B cell (primary cell): ENCODE data around the gene RPRD1A. TPM values are rescaled to one million over a fixed set of nuclear protein-coding genes. Genes with fewer than 3 reads are reported as not detected.
A peak's percentile ranks its signal among the peaks of the same experiment; 100 is the strongest.

Source experiments
- ATAC-seq: fragments of 200-7000 bp; cut with Tn5 transposase; one replicate; pipeline ENCODE4 v1.10.0; 2021; ENCODE audit warnings: low read depth, mild to moderate bottlenecking, moderate number of reproducible peaks, moderate library complexity
- CTCF ChIA-PET: fragments of 350-600 bp; sonication (Branson Sonifier 250); formaldehyde crosslinking; loops from one replicate; lab custom pipeline; 2021; ENCODE audit warnings: antibody characterized with exemption, inconsistent platforms; lab: Charles Lee
- POLR2A ChIA-PET: fragments of 350-600 bp; sonication (Branson Sonifier 250); formaldehyde crosslinking; loops from one replicate; lab custom pipeline; 2021; ENCODE audit warnings: antibody characterized with exemption; lab: Charles Lee
- DNase-seq: peaks from one replicate; pipeline ENCODE4 v3.0.0; 2013
- H2AFZ ChIP-seq: 2 replicates; pipeline ENCODE4 v1.6.1; 2012; ENCODE audit warnings: mild to moderate bottlenecking, low read depth, low read length; ENCODE audit not compliant: insufficient read depth, poor library complexity, severe bottlenecking
- H3K27ac ChIP-seq, 2 donors: 1 replicate in 1 of 2; 2 replicates in 1 of 2; pipeline ENCODE4 v1.5.1; 2012 to 2013; ENCODE audit warnings: low read length in 2 of 2, mild to moderate bottlenecking in 2 of 2, moderate library complexity in 1 of 2
- H3K27me3 ChIP-seq, 4 experiments: fragments of 200-600 bp in 1 of 4; sonication (generic) in 1 of 4; replicated peaks in 1 of 4; 1 replicate in 2 of 4; 2 replicates in 2 of 4; pipeline versions ENCODE4 v1.6.1 to v1.7.0; 2013 to 2016; ENCODE audit warnings: low read length in 3 of 4, mild to moderate bottlenecking in 2 of 4, mixed read lengths in 1 of 4, moderate library complexity in 1 of 4; ENCODE audit not compliant: insufficient read depth in 4 of 4, control insufficient read depth in 3 of 4; ENCODE audit errors: control extremely low read depth in 1 of 4
- H3K36me3 ChIP-seq, 2 experiments: replicated peaks in 1 of 2; 1 replicate in 1 of 2; 2 replicates in 1 of 2; pipeline versions ENCODE4 v1.6.1 to v1.7.1; 2013; ENCODE audit warnings: low read length in 1 of 2; ENCODE audit not compliant: insufficient read depth in 2 of 2, control insufficient read depth in 1 of 2; ENCODE audit errors: control extremely low read depth in 1 of 2, extremely low read depth in 1 of 2
- H3K4me1 ChIP-seq, 2 donors: fragments of 200-600 bp in 1 of 2; sonication (generic) in 1 of 2; 1 replicate in 1 of 2; 2 replicates in 1 of 2; pipeline versions ENCODE4 v1.5.1 to v1.6.1; 2013 to 2017; ENCODE audit warnings: low read length in 2 of 2; ENCODE audit not compliant: control insufficient read depth in 2 of 2, insufficient read depth in 2 of 2
- H3K4me2 ChIP-seq: replicated peaks from 2 replicates; pipeline ENCODE3; 2012; ENCODE audit warnings: mild to moderate bottlenecking, low read depth, low read length; ENCODE audit not compliant: poor library complexity, severe bottlenecking
- H3K4me3 ChIP-seq, 5 experiments: fragments of 200-600 bp in 1 of 5; sonication (generic) in 1 of 5; 1 replicate in 3 of 5; 2 replicates in 2 of 5; pipeline versions ENCODE4 v1.5.1 to v1.7.0; 2011 to 2016; ENCODE audit warnings: low read length in 4 of 5, mild to moderate bottlenecking in 4 of 5, low read depth in 2 of 5, control low read depth in 1 of 5, moderate library complexity in 1 of 5; ENCODE audit not compliant: insufficient read depth in 1 of 5; ENCODE audit errors: control extremely low read depth in 1 of 5, extremely low read depth in 1 of 5
- H3K79me2 ChIP-seq: fragments of 200-600 bp; sonication (generic); one replicate; pipeline ENCODE4 v1.6.0; 2016; ENCODE audit warnings: low read length; ENCODE audit not compliant: control insufficient read depth, insufficient read depth
- H3K9ac ChIP-seq: fragments of 200-600 bp; sonication (generic); 2 replicates; pipeline ENCODE4 v1.6.1; 2017; ENCODE audit warnings: mild to moderate bottlenecking, low read length, moderate library complexity
- H3K9me3 ChIP-seq, 3 donors: one replicate each; pipeline versions ENCODE4 v1.6.1 to v1.7.1; 2013; ENCODE audit warnings: low read length in 2 of 3; ENCODE audit not compliant: control insufficient read depth in 2 of 3, insufficient read depth in 1 of 3; ENCODE audit errors: control extremely low read depth in 1 of 3
- H4K20me1 ChIP-seq: 2 replicates; pipeline ENCODE4 v1.6.0; 2012; ENCODE audit warnings: mild to moderate bottlenecking, low read length; ENCODE audit not compliant: insufficient read depth, control insufficient read depth, poor library complexity, severe bottlenecking
- H3K27ac Mint-ChIP-seq: one replicate; pipeline ENCODE4 v1.8.0; 2021; ENCODE audit warnings: mixed read lengths
- H3K27me3 Mint-ChIP-seq: one replicate; pipeline ENCODE4 v1.8.0; 2021; ENCODE audit warnings: mixed read lengths
- H3K4me1 Mint-ChIP-seq: one replicate; pipeline ENCODE4 v1.8.0; 2021; ENCODE audit warnings: mixed read lengths
- H3K4me3 Mint-ChIP-seq: one replicate; pipeline ENCODE4 v1.8.0; 2021; ENCODE audit warnings: mixed read lengths
- H3K9me3 Mint-ChIP-seq: one replicate; pipeline ENCODE4 v1.8.0; 2022; ENCODE audit warnings: mixed read lengths; ENCODE audit not compliant: insufficient read depth
- CTCF ChIP-seq: fragments of 200-600 bp; IDR thresholded peaks from one replicate; pipeline ENCODE4 v1.8.0; 2022; ENCODE audit warnings: antibody characterized with exemption, mild to moderate bottlenecking
- EZH2 ChIP-seq: IDR thresholded peaks from 2 replicates; pipeline ENCODE4 v1.6.1; 2012; ENCODE audit warnings: borderline replicate concordance, low read depth, mild to moderate bottlenecking, moderate library complexity, low read length; ENCODE audit not compliant: insufficient read depth, poor library complexity, severe bottlenecking
- WGBS: methylation state at CpG from one replicate; pipeline ENCODE4 v1.1.5; 2013; ENCODE audit warnings: missing lambda C conversion rate; ENCODE audit not compliant: insufficient coverage; 5-methylcytosine and 5-hydroxymethylcytosine counted together
- intact Hi-C: fragments of 100-400 bp; cut with micrococcal nuclease; formaldehyde crosslinking; loops from one replicate; pipeline ENCODE4 v1.10.0; 2022
- polyA plus RNA-seq: library from polyadenylated mRNA; depleted of rRNA; stranded (reverse); fragments of >200 nt; gene quantifications from 2 replicates; pipeline ENCODE4 v1.2.3, GENCODE V29; 2012
- total RNA-seq, 2 donors: library from RNA; stranded (reverse); fragments of 120-200 nt in 1 of 2; gene quantifications; 1 replicate in 1 of 2; 2 replicates in 1 of 2; pipeline versions ENCODE4 v1.2.3 to v1.2.4, GENCODE V29; 2013 to 2022

RPRD1A gene
- total and polyA plus RNA-seq, 2 donors (not counting 1 experiment from before 2014, with no cell fraction given), result 27.6 to 62.6 TPM

GRCh38 chr18:35949903-35950627 is 117.3 kb downstream of the RPRD1A start:
- Mint-ChIP-seq H3K4me1 (peaks cover 10% of the 10 kb centered on the region), H3K4me3 (peak overlapping the region; percentile 81), H3K27ac (no peak overlapping the region), H3K27me3 (peaks cover 32% of the 10 kb centered on the region), H3K9me3 (no peaks in the 10 kb centered on the region)
- no peaks in the 10 kb centered on the region for H4K20me1 ChIP-seq
- DNase-seq, result peak; percentile 77
- intact Hi-C loops, result loop anchor here (1.0 to 2.0 kb wide), 6 partner anchors 23 to 564 kb away; partner anchors contain the start of gene RMP24
- H3K79me2 ChIP-seq, result no peaks in the 10 kb centered on the region
- 18% methylated on average over 49 of the region's 54 CpGs for WGBS
- H3K4me2 ChIP-seq, result peak overlapping the region; percentile 84
- H3K9me3 ChIP-seq, result peaks cover 0 to 4% (median 0%) of the 10 kb centered on the region in 3 donors
- H3K9ac ChIP-seq, result peak overlapping the region; percentile 56
- H3K4me1 ChIP-seq, result peaks cover 7 to 8% of the 10 kb centered on the region in 2 donors
- peak overlapping the region; percentile 11 to 56 (median 49) for H3K4me3 ChIP-seq
- CTCF ChIA-PET, result interaction anchor here (0.6 to 6.3 kb wide), 10 partner anchors 9 to 543 kb away, joined by 3 to 106 read pairs (median 5); no protein-coding TSS in a partner anchor
- TF ChIP-seq CTCF, result peak; percentile 99
- no peak for TF ChIP-seq EZH2
- H3K27ac ChIP-seq, result no peak overlapping the region
- H2AFZ ChIP-seq, result peak overlapping the region; percentile 88
- H3K27me3 ChIP-seq, result peaks cover 0 to 10% (median 7%) of the 10 kb centered on the region in 4 experiments
- no peaks in the 10 kb centered on the region for H3K36me3 ChIP-seq
- POLR2A ChIA-PET, result interaction anchor here (0.6 kb wide), 1 partner anchor 22 kb away, joined by 4 read pairs; no protein-coding TSS in a partner anchor
- peak; percentile 86 for ATAC-seq

- H3K4me3 Mint-ChIP-seq, result peak overlapping the region; percentile 74
- peaks cover 0 to 4% (median 0%) of the 10 kb centered on the region in 3 donors for H3K9me3 ChIP-seq
- peaks cover 7 to 8% of the 10 kb centered on the region in 2 donors for H3K4me1 ChIP-seq
- H3K27me3 ChIP-seq, result peaks cover 0 to 15% (median 7%) of the 10 kb centered on the region in 4 experiments
- H3K36me3 ChIP-seq, result no peaks in the 10 kb centered on the region
- intact Hi-C loops, result no loop called here
- no peaks in the 10 kb centered on the region for H3K79me2 ChIP-seq
- POLR2A ChIA-PET, result no interaction called here
- H4K20me1 ChIP-seq, result no peaks in the 10 kb centered on the region
- no peak overlapping the region for H3K27ac Mint-ChIP-seq
- H3K4me1 Mint-ChIP-seq, result peaks cover 10% of the 10 kb centered on the region
- DNase-seq, result no peak
- no peaks in the 10 kb centered on the region for H3K9me3 Mint-ChIP-seq
- no peak for ATAC-seq
- peaks cover 30% of the 10 kb centered on the region for H3K27me3 Mint-ChIP-seq
- CTCF ChIA-PET, result interaction anchor here (1.5 to 6.3 kb wide), 2 partner anchors 192 to 542 kb away, joined by 5 to 106 read pairs; no protein-coding TSS in a partner anchor
- TF ChIP-seq CTCF (no peak), EZH2 (no peak)
- H3K9ac ChIP-seq, result no peak overlapping the region
- H2AFZ ChIP-seq, result no peak overlapping the region
- 60% methylated on average over 1 of the region's 6 CpGs for WGBS
- H3K4me2 ChIP-seq, result no peak overlapping the region
- H3K4me3 ChIP-seq, result no peak overlapping the region
- no peak overlapping the region for H3K27ac ChIP-seq
Measured at GRCh38 chr18:35949090-35949489, 118.3 kb downstream of the RPRD1A start.
